Ovary (tissue), 9 donors: Measurements from ENCODE around the gene LRRC70. TPM values are rescaled to one million over a fixed set of nuclear protein-coding genes. Genes with fewer than 3 reads are reported as not detected.
"Not testable (repeated sequence)": the region's sequence is repeated elsewhere in the genome, so short reads cannot be mapped to it uniquely, and the experiment has no call there.

Source experiments
- DNase-seq, 5 donors: peaks; one replicate each; pipeline ENCODE4 v3.0.0-alpha.2; 2019 to 2020
- H3K27ac ChIP-seq, 2 donors: fragments of 200-600 bp; one replicate each; pipeline versions ENCODE4 v1.5.1 to v1.8.0; 2019 to 2022
- H3K27me3 ChIP-seq: fragments of 200-600 bp; one replicate; pipeline ENCODE4 v1.8.0; 2022
- H3K36me3 ChIP-seq: fragments of 200-600 bp; sonication (generic); one replicate; pipeline ENCODE4 v1.5.1; 2019
- H3K4me1 ChIP-seq: one replicate; pipeline ENCODE4 v1.8.1; 2013; ENCODE audit warnings: mild to moderate bottlenecking, moderate library complexity; ENCODE audit not compliant: insufficient read depth
- H3K4me3 ChIP-seq: fragments of 200-600 bp; sonication (generic); one replicate; pipeline ENCODE4 v1.5.1; 2017
- H3K9me3 ChIP-seq, 2 donors: fragments of 200-600 bp in 1 of 2; sonication (generic) in 1 of 2; one replicate each; pipeline versions ENCODE4 v1.5.1 to v1.8.1; 2013 to 2019; ENCODE audit warnings: mild to moderate bottlenecking in 1 of 2, moderate library complexity in 1 of 2
- CTCF ChIP-seq, 3 donors: fragments of 450-650 bp in 2 of 3; fragments of 200-600 bp in 1 of 3; IDR thresholded peaks; one replicate each; pipeline versions ENCODE4 v1.5.1 to v1.8.0; 2016 to 2022; ENCODE audit warnings: antibody characterized with exemption in 3 of 3, mild to moderate bottlenecking in 1 of 3
- EP300 ChIP-seq: sonication (generic); formaldehyde crosslinking; IDR thresholded peaks from one replicate; pipeline ENCODE4 v1.6.1; 2017; ENCODE audit warnings: antibody characterized with exemption
- POLR2A ChIP-seq: fragments of 450-650 bp; IDR thresholded peaks from one replicate; pipeline ENCODE4 v1.6.1; 2017; ENCODE audit warnings: antibody characterized with exemption, mild to moderate bottlenecking, moderate library complexity
- WGBS, 3 donors: extraction: QIAGEN DNeasy Blood & Tissue Kit in 1 of 3; methylation state at CpG; one replicate each; pipeline versions ENCODE4 v1.1.5 to v1.1.7; 2013 to 2017; 5-methylcytosine and 5-hydroxymethylcytosine counted together
- intact Hi-C, 4 donors: fragments of 100-400 bp; cut with DNase I; formaldehyde crosslinking; loops; one replicate each; pipeline versions ENCODE4 v1.11.0 to v1.15.1; 2022 to 2023
- polyA plus RNA-seq, 2 donors: library from polyadenylated mRNA; stranded (reverse); fragments of 200-250 nt in 1 of 2; fragments of 350-450 nt in 1 of 2; fragmentation: Illumina TruSeq in 1 of 2; extraction: RNeasy Lipid Tissue Mini Kit (QIAGEN cat#74804) in 1 of 2; gene quantifications; one replicate each; pipeline ENCODE4 v1.2.3, GENCODE V29; 2013 to 2014
- total RNA-seq, 7 donors: library from RNA; depleted of rRNA in 2 of 7; stranded (reverse); fragments of >200 nt in 2 of 7; fragmentation: NEBNext Ultra II Directional in 3 of 7; extraction: Animal tissue kit (Norgen Biotek cat#: 25700) in 3 of 7; gene quantifications; one replicate each; pipeline versions ENCODE4 v1.1.0 to v1.2.4, GENCODE V29; 2016 to 2023
- donor health status: DM: no; HTN: no; CAD: no; lungs with moderate emphysema.
- donor health status: DM: no; HTN: no; CAD: no.
- donor health status: Bipolar disorder and iron deficiency.
- donor health status: DM: yes; HTN: yes; CAD: no.
- donor health status: DM: no; HTN: no; CAD: no.
- donor health status: DM: yes; HTN: yes; CAD: no.

The LRRC70 gene
- total and polyA plus RNA-seq, 9 donors: 2.2 to 7.5 (median 3.3) TPM

- 96 to 97% (median 97%) methylated on average over 1 of the region's 1 CpG for WGBS, 3 donors
These were observed 15.8 kb upstream of the LRRC70 start for GRCh38 chr5:62562867-62563266.

GRCh38 chr5:62564101-62564500, 14.5 kb upstream of the LRRC70 start:
- DNase-seq: no peak
- Histone ChIP-seq H3K27ac (no peak overlapping the region), H3K9me3 (peaks cover 0 to 6% of the 10 kb centered on the region in 2 donors), H3K27me3 (no peaks in the 10 kb centered on the region), H3K4me1 (no peaks in the 10 kb centered on the region), H3K4me3 (no peak overlapping the region), H3K36me3 (no peaks in the 10 kb centered on the region)
- intact Hi-C loops: no loop called here
- 58 to 78% (median 76%) methylated on average over 2 of the region's 2 CpGs for WGBS, 3 donors
- no peak for TF ChIP-seq EP300
- no peak for TF ChIP-seq CTCF (IDR thresholded peaks at IDR 0.05)
- TF ChIP-seq POLR2A: no peak

More at GRCh38 chr5:62562867-62563266, 15.8 kb upstream of the LRRC70 start:
- no peaks in the 10 kb centered on the region for H3K36me3 ChIP-seq
- H3K4me1 ChIP-seq: no peaks in the 10 kb centered on the region
- no peaks in the 10 kb centered on the region for H3K27me3 ChIP-seq
- peaks cover 0 to 4% of the 10 kb centered on the region in 2 donors for H3K9me3 ChIP-seq
- TF ChIP-seq EP300 (no peak), CTCF (IDR thresholded peaks at IDR 0.05) (no peak), POLR2A (no peak)
- intact Hi-C loops: no loop called here
- H3K27ac ChIP-seq: no peak overlapping the region
- H3K4me3 ChIP-seq: no peak overlapping the region
- no peak for DNase-seq

- H3K9me3 ChIP-seq, H3K4me3 ChIP-seq, H3K36me3 ChIP-seq, H3K4me1 ChIP-seq, DNase-seq, H3K27ac ChIP-seq, intact Hi-C loops, H3K27me3 ChIP-seq: not testable (repeated sequence)
- 67 to 99% (median 81%) methylated on average over 3 of the region's 3 CpGs for WGBS, 3 donors
These were observed 12.9 kb upstream of the LRRC70 start for GRCh38 chr5:62565740-62566139.

GRCh38 chr5:62568143-62568542, 10.5 kb upstream of the LRRC70 start:
- Histone ChIP-seq H3K4me3 (no peak overlapping the region), H3K27me3 (no peaks in the 10 kb centered on the region), H3K27ac (no peak overlapping the region), H3K9me3 (peaks cover 0 to 6% of the 10 kb centered on the region in 2 donors), H3K36me3 (no peaks in the 10 kb centered on the region), H3K4me1 (no peaks in the 10 kb centered on the region)
- no peak for DNase-seq
- intact Hi-C loops: no loop called here
- WGBS, 3 donors: 94 to 97% (median 96%) methylated on average over 4 of the region's 4 CpGs
- no peak for TF ChIP-seq EP300
- no peak for TF ChIP-seq CTCF (IDR thresholded peaks at IDR 0.05)
- TF ChIP-seq POLR2A: no peak

GRCh38 chr5:62568800-62569432, 9.7 kb upstream of the LRRC70 start:
- 94 to 98% (median 97%) methylated on average over 2 of the region's 2 CpGs for WGBS, 3 donors
- TF ChIP-seq EP300: no peak
- TF ChIP-seq CTCF (IDR thresholded peaks at IDR 0.05): no peak
- no peak for TF ChIP-seq POLR2A
- H3K27ac ChIP-seq: no peak overlapping the region
- no peak for DNase-seq
- no peaks in the 10 kb centered on the region for H3K27me3 ChIP-seq
- no peaks in the 10 kb centered on the region for H3K4me1 ChIP-seq
- peaks cover 0 to 6% of the 10 kb centered on the region in 2 donors for H3K9me3 ChIP-seq
- no peak overlapping the region for H3K4me3 ChIP-seq
- intact Hi-C loops: no loop called here
- no peaks in the 10 kb centered on the region for H3K36me3 ChIP-seq
